ENCODE results near the gene GRB10.

GRB10 gene

DNA sequence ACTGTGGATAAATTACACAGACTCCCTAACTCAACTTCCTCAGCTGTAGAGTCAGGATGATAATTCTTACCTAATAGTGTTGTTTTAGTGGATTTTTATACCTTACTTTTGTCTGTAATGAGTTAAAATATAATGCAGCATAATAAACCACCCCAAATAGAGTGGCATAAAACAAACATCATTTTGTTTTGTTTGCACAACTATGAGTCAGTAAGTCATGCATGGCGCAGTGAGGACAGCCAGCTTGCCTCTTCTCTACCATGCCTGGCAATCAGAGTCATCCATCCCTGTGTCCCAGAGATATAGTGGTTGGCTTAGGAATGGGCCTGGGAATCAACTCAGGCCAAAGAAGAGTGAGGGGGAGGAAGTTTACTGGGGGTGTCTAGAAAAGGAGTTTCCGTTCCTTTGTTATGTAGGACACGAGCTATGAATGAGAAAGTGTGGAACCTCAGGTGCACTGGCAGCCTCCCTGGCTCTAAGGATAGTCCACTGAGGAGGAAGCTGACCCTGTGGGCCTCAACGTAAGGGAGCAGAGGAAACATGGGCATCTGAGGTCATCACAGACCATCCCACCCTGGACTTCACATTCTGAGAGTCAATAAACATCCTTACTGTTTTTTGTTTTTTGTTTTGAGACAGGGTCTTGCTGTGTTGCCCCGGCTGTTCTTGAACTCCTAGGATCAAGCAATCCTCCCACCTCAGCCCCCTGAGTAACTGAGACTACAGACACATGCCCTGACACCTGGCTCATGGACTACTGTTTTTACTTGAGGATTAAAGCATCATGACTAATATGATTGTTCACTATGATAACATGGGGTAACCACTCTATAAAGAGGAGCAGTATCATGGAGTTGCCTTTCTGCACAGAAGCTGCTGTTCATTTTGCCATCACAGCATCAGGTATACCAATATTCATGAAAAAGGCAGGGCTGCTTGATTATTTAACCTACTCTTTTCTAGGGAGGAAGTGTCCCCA, 21.0 kb upstream of the GRB10 start:
- DNase-seq (ENCODE audit: low spot score) = no peak

DNA sequence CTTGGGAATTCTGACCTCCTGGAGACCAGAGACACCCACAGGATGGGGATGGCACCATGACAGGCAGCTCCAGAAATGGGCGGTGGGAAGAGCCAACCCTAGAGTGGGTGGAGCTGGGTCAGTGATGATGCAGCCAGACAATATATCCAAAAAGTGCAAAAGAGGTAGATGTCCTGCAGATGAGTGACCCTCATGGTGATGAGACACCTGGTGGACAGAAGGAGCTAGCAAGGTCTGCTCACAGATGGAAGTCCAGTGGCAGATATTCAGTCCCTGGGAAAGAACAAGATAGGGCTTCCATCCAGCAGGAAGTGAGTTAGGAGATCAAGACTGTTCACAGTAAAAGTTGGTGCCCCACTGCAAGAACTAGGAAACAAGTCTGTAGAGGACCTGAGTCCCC, 19.2 kb upstream of the GRB10 start:
- DNase-seq (ENCODE audit: low spot score) = no peak

DNA sequence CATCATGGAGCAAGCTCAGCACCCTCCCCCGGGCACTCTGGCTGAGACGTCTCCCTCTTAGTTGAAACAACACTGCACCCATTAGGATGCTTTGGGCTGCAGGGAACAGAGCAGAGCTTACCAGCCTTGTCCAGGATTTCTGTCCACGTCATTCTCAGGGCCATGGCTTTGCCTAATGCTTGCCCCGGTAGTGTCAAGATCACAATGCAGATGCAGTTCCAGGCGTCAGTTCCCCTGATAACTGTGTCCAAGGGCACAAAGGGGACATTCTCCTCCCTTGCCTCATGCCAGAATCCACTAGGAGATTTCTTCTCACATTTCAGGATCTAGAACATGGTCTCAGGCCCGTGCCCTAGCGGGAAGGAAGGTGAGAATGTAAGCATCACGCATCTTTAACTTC, 17.2 kb upstream of the GRB10 start:
- DNase-seq (ENCODE audit: low spot score) = no peak

DNA sequence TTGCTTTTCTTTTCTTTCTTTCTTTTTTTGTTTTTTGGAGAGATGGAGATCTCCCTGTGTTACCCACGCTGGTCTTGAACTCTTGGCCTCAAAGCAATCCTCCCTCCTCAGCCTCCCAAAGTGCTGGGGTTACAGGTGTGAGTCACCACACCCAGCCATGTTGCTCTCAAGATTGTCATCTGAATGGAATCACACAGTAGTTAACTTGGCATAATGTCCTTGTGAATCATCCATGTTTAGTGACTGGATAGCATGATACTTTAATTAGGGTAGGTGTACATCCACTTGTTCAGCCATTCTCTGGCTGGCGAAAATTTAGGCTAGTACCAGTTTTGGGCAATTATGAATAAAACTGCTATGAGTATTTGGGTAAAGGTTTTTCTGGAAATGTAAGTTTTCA, 15.4 kb upstream of the GRB10 start:
- DNase-seq (ENCODE audit: low spot score) = no peak

DNA sequence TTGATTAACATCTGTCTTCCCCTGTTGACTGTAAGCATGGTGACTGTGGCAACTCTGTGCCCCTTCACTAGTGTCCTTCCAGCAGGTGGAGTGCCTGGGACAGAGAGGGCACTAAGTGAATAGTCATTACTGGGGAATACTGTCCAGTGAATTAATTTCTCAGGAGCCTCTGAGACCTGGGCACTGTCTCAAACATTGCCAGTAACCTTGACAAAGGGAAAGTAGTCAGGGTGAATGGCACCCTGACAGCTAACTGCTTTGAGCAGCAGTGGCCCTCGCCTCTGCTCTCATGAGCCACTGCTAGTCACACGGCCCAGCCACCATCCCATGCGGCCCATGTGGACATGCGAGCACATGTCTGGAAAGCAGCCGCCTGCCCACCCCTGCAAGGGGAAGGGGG, 13.1 kb upstream of the GRB10 start:
- no peak for DNase-seq (ENCODE audit: low spot score)

DNA sequence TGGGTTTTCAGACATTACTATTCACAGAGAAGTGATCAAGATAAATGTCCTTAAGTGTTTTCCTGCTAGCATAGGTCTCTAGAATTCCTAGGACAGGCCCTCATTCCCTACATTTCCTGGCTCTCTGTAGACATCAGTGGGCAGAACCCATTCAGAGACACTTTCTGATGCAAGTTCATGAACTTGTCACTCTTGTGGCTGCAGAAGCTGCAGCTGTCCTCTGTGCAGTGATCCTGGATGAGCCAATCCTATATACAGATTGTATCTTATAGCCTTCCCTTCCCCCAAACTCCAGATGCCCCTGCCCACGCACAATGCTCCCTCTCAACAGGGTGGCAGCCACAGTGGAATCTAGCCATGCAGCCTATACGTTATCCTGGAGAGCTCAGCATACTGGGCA, 12.6 kb upstream of the GRB10 start:
- DNase-seq (ENCODE audit: low spot score) = no peak

DNA sequence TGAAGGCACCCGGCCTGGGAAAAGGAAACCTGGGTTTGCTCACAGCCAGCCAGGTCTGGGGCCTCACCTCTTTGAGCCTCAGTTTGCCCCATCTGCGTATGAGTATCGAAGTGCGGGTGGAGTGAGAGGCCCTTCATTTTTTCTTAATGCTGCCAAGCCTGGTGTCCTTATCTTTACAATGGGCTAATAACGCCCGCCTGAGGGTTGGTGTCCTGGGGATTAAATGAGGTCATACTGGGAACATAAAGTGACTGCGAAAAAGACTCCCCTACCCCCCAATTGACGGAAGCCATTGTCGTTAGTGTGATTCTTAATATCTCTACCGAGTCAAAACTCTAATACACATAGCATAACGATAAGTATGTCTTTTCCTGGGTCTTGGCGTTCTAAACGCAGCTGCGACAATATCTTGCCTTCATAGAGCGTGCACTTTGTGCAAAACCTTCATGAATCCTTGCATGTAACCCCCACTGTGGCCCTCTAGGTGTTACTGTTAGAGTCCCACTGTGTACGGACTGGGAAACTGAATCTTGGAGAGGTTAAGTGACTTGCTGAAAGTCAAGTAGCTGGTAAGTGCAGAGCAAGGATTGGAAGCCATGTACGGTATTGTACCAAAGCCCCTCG, 11.4 kb upstream of the GRB10 start:
- peak; percentile 28 for DNase-seq (ENCODE audit: low spot score)

DNA sequence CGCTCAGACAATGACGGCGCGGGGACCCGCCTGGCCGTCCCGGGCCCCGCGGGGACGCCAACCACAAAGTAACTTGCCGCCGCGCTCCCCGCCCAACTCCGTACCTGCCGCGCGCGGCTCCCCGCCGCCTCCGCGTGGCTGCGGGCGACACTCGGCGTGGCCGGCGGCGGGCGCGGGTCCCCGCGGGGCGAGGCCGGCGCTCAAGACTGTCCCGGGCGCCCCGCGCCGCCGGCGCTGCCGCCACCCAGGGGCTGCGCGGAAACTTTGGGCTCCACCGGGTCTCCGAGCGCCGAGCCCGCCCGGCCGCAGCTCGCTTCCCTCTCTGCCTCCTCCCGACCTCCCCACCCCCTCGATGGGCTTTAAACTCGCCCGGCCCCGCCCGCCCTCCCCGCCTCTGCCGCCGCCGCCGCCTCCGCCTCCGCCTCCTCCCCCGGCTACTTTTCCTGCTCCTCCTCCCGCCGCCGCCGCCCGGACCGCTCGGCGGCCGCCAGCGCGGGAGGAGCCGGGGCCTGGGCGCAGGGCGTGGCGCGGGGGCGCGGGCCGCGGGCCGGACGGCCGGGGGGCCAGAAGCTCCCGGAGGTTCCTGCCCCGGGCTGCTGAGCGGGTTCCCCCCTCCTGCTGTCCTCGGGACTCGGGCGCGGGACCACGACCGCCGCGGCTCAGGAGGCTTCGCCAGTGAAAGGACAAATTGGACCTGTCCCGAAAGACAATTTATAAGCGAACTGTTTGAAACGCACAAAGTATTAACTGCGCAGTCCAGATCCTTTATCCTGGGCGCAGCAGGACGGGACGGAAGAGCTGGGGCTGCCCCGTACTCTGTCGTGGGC, 10.6 kb upstream of the GRB10 start:
- DNase-seq (ENCODE audit: low spot score) = peak; percentile 76

DNA sequence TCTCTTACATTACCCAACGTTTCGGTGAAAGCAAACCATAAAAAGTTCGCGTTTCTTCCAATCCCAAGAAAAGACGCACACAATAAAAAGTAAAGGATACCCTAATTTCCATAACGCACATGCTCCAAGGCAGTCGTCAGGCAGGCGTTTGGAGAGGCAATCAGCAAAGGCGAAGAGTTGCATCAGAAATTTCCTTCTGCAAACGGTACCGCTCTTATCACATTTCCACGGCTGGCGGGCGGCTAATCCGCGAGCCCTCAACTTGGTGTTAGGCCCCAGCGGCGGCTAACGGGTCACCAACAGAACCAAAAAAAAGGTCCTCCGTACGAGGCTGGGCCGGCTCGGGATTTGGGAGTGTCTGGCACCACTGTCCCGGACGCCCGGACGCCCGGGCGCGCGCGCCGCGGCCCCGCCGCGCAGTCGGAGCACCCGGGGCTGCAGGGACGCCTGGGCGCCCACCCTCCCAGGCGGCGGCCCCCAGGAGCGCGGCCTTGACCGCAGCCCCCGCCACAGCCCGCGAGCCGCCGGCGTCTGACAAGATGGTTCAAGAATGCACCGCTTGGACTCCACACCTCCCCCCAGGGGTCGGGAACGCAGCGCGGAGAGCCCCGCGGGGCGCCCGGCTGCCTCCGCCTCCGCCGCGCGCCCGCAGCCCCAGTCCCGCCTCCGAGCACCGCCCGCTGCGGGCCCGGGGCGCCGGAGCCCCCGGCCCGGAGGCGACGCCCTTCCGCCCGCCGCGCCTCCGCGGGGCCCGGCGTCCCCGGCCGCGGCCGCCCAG, 9.8 kb upstream of the GRB10 start:
- DNase-seq (ENCODE audit: low spot score) = no peak

DNA sequence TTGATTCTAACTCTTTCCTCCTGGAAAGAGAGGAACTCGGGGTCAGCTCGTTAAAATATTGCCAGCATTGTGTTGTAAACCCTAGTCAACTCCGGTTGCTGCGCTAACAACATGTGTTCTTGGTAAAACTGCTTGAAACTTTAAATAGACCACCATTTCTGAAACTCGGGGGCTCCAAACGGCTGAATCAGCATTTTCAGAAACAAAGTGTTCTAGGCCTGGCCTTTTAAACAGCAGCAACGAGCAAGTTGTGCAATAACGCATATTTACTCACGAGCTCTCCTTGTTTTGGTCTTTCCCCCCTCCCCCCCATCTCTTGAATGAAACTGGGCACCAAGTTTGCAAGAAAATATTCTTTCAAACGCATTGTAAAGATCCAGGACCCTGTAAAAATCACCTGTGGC, 9.2 kb upstream of the GRB10 start:
- no peak for DNase-seq (ENCODE audit: low spot score)

DNA sequence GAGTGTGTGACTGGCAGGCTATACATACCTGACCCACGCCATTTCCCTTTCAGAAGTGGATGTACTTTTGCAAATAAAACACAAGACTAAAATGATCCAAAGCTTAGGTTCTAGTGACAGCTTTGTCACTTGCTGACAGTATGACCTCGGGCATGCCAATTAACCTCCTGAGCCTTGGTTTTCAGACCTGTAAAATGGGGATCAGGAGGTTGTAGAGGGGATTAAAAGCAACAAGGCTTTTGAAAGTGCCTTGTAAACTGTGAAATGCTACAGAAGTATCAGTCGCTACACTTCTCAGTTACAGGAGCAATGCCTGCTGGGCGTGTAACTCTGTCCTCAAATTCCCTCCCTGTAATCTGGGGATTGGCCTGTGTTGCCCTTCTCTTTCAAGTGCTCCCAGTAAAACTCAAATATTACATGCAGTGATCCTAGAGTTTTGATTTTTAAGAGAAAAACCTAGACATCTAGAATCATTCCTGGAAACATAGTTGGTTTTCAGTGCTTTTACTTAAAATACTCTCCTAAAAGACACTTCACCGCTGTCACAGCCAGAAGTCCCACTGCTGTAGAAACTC, 8.8 kb upstream of the GRB10 start:
- no peak for DNase-seq (ENCODE audit: low spot score)

DNA sequence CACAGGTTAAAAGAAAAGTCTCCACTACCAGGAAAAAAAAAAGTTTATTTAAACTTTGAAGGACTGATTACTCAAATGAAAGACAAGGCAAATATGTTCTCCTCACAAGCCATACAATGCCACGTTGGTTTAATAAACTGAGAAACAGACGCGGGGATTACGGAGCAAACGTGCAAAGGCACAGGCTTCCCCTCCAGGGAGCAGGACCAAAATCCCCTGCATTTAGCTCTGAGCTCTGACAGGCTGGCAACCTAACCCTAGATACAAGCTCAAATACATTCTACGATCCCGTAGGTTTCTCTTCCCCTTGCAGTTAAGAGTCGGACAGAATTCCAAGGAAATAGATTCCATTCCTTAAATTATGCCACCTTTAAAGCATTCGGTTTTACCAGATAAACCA, 7.7 kb upstream of the GRB10 start:
- DNase-seq (ENCODE audit: low spot score) = no peak

DNA sequence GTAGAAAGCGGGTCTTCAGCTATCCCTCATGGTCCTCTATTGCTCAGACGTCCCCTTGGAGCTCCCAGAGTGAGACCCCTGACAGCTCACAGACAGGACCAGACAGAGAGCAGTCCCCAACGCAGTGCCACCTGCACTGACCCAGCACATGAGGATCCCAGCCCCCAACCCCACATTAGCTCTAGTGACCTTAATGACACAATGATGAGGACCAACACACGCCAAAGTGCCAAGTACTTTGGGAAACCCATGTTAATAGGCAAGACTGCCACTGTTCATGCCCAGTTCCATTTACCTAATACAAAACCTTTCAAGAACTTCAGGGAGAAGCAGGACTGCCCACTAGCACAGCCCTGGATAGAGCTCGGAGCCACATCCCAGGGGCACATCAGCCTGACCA, 5.7 kb upstream of the GRB10 start:
- DNase-seq (ENCODE audit: low spot score) = no peak

DNA sequence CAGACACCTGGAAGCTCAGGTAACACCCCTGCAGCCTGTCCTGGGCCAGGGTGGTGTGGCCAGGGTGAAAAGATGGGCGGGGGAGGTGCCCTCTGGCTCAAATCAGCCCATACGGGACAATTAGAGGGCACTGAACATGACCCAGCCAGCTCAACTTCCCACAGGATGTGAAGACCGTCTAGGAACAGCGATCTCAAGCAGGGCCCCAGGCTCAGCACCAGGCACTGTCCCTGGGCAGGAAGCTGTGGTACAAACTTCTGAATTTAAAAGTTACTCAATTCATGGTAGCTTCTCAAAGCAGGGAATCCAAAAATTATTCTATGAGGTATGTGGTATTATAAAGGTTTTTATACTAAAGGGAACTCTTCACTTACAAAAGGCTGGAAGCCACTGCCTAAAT, 5.1 kb upstream of the GRB10 start:
- no peak for DNase-seq (ENCODE audit: low spot score)

DNA sequence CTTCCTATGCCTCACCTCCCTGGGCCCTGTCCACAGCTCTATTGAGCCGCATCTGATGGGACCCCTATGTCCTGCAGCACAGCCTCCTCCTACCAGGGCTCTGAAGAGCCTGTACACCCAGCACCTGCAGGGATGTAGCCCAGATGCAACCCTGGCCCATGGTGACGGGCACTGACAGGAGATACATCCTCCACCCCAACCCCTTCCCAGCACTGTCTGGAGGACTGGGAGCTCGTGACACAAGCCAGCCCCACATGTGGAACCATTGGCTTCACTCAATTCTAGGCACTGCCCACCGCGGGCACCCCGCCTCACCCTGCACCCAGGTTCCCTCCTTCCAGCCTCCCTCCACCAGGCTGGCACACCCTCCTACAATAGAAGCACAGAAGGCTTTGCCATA, 2.6 kb upstream of the GRB10 start:
- no peak for DNase-seq (ENCODE audit: low spot score)

DNA sequence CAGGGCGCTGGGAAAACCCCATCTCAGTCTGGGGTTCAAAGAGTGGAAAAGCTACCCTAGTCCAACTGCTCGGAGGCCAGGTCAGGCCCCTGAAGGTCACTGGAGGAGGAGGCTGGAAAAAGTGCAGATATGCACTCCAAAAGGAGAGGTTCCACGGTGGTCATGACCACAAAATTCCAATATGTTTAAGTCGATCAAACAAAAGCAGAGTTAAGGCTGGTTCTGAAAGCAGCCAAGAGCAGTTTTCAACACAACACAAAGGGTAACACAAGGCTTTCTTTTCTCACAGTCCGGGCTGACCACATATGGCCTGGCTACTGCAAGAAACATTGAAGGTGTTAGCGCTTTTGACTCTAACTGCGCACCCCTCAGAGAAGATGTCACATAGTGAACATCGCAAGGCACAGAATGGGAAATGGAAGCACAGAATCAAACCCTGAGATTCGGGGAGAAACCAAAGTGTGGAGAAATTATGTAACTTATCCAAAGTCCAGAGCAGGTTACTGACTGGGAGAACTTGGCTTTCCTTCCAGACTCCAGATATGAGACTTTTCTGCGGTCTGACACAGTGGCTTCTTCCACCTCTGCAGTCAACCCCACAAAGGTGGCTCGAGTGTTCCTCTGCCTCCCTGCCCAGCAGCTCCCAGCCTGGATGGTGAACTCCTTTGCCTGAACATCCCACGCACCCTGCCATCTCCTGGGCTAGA, 1.3 kb upstream of the GRB10 start:
- peak; percentile 38 for DNase-seq (ENCODE audit: low spot score)

DNA sequence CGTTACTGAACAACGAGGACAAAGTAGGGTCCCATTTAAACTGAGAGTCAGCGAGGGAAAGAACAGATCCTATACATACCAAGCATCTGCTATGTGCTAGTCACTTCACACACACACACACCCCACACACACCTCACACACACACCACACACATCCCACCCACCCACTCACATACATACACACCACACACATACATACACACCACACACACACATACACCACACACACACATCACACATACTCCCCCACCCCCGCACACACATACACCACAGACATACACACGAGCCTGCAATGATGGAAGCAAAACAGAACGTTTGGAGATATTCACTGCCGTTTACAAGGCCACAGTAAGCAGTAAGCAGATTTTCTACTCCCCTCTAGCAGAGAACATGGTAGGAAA, 607 bp upstream of the GRB10 start:
- peak; percentile 49 for DNase-seq (ENCODE audit: low spot score)

DNA sequence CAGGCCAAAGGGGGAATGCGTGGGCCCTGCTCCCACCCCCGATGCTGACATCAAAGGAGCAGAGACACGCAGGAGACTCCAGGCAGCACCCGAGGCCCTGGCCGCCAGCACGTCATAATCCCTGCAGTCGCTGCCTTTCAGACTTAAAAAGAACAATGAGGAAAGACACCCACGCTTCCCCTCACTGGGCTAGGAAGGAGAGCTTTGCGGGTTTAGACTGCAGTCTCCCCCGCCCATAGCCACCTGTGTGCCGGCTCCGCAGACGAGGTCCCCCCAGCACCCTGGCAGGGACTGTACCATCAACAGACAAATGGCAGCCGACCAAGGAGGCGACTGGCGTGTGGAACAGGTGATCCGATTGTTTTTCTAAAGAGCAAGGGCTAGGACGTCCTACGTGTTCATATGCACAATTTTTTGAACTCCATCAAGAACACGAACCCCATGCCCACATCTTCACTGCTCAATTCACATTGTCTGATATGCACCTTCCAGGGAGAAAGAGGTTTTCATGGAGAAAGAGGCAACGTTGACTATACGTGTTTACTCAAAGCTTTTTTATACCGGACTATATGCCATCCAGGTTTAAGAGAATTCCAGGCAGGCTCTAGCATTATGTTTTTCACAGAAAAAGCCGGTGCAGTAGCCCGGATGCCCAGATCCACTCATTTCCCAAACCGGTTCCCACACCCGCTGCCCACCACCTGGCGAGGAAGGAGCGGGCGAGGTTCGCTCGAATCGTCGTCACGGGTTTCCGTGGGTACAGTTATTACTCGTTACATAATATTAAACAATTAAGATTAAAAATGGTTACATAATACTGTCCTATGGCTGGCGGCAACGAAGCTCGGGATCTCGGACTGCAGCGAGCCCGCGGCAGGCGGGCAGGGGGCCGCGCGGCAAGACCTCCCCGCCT, 1.1 kb downstream of the GRB10 start:
- DNase-seq (ENCODE audit: low spot score) = peak; percentile 49

DNA sequence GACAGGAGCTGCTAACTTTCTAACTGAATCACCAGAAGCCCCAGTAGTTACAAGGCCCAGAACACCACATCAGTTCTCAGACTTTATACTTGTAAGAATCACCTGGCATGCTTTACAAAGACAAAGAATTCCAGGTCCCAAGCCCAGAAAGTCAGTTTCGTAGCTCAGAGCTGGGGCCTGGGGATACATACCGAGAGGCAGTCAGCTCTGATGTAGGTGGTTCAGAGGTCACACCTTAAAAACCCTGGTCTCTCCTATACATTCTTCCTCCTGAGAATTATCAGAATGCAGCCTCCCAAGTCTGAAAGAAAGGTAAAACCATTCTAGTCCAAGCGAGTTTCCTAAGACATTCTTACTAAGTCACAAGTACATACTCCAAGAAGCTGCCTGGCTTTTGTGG, 2.3 kb downstream of the GRB10 start:
- no peak for DNase-seq (ENCODE audit: low spot score)

DNA sequence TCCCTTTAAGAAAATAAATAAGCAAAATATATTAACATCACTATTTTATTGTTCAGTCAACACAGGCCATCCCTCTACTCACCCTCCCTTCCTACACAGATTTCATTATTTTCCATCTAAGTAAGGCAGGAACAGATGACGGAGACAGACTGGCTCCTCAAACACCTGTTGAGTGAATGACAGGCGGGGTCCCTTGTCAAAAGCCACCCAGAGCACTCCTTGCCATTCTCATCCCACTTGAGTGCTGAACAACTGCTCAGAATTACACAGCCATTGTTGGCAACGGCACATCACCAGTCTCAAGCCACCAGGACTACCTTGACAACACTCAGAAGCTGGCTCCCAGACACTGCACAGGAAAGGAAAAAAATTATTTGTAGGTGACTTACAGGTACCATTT, 3.3 kb downstream of the GRB10 start:
- DNase-seq (ENCODE audit: low spot score) = peak; percentile 14
